ENCODE results near the gene MRPL54. TPM values are rescaled to one million over a fixed set of nuclear protein-coding genes. Genes with fewer than 3 reads are reported as not detected.

The MRPL54 gene
- total RNA-seq, 4 donors from 2014 or later = 52.4 to 76.3 (median 68.0) TPM

- DNase-seq (ENCODE audit: low spot score) (no peak), ATAC-seq (ENCODE audit: low FRiP score) (no peak)
- no peak for TF ChIP-seq CTCF (IDR thresholded peaks at IDR 0.05)
Measured at GRCh38 chr19:3722443-3723109, 39.9 kb upstream of the MRPL54 start.

GRCh38 chr19:3723110-3723488, 39.4 kb upstream of the MRPL54 start:
- no peak for ATAC-seq (ENCODE audit: low FRiP score)
- DNase-seq (ENCODE audit: low spot score) = no peak
- no peak for TF ChIP-seq CTCF (IDR thresholded peaks at IDR 0.05)

DNA sequence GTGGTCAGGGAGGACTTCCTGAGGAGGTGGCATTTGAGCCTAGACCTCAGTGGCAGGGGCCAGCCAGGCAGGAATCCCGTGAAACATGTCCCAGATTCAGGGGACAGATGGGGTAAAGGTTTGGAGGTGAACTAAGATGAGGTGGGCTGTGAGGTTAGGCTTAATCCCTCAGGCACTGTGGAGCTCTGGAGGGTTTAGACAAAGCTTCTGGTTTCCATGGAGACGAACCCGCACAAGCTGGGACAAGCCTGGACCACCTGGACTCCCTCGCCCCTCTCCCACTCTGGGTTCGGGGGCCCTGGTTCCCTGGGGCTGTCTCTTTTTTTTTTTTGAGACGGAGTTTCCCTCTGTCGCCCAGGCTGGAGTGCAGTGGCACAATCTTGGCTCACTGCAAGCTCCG, 38.6 kb upstream of the MRPL54 start:
- TF ChIP-seq CTCF (IDR thresholded peaks at IDR 0.05) = no peak
- no peak for ATAC-seq (ENCODE audit: low FRiP score)

GRCh38 chr19:3725121-3725520, 37.4 kb upstream of the MRPL54 start:
- no peak for TF ChIP-seq CTCF (IDR thresholded peaks at IDR 0.05)
- ATAC-seq (ENCODE audit: low FRiP score) (no peak), DNase-seq (ENCODE audit: low spot score) (no peak)

More for the DNA sequence above, 38.6 kb upstream of the MRPL54 start:
- no peak for DNase-seq (ENCODE audit: low spot score)

DNA sequence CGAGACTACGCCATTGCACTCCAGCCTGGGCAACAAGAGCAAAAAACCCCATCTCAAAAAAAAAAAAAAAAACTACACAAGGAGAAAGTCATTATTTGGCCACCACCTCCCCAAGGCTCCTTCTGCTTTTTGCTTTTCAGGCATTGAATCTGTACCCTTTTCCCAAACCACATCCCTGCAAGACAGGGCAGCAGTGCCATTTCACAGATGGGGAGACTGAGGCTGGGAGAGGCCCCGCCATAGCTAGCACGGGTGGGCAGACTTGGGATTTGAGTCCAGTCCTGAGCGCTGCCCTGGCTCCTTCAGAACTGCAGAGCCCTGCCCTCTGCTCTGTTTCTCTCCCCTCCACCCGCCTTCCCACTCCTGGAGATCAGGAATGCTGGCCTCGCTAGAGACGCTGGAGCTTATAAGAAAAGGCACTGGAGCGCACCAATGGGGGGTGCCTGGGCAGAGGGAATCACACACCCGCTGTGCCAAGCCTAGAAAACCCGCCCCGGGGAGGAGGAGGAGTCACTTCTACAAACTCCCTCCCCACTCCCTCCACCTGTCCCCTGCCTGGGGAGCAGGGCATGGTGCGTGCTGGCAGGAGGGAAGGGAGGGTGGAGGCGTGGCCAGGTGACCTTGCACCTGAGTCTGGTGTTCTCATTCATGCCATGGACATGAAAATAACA, 36.7 kb upstream of the MRPL54 start:
- DNase-seq (ENCODE audit: low spot score) (no peak), ATAC-seq (ENCODE audit: low FRiP score) (no peak)
- TF ChIP-seq CTCF (IDR thresholded peaks at IDR 0.05) = no peak

DNA sequence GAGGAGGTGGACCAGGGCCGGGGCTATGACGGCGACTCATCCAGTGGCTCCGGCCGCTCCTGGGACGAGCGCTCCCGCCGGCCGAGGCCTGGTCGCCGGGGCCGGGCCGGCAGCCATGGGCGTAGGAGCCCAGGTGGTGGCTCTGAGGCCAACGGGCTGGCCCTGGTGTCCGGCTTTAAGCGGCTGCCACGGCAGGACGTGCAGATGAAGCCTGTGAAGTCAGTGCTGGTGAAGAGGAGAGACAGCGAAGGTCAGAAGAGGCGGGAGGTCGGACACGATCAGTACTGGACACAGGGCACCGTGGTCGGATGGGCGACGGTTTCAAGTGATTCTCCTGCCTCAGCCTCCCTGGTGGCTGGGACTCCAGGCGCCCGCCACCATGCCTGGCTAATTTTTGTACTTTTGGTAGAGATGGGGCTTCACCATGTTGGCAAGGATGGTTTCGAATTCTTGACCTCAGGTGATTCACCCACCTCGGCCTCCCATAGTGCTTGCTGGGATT, 32.0 kb upstream of the MRPL54 start:
- no peak for TF ChIP-seq CTCF (IDR thresholded peaks at IDR 0.05)
- DNase-seq (ENCODE audit: low spot score) = no peak
- ATAC-seq (ENCODE audit: low FRiP score) = no peak

DNA sequence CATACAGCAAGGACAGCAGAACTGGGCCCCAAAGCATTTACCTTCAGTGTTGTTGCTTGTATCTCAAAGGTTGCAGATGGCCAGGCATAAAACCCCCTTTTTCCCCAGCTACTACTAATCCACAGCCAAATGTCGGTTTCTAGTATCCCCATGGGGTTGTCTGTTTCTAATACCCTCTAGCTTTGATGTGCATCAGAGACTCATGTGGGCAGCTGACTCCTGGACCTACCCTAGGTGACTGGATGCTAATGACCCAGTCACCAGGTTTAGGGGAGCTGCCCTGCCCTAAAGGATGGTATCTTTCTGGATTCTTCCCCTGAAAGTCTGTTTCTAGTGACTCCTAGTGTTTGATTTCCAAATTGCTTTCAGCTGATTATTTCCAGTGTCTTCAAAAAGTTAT, 30.4 kb upstream of the MRPL54 start:
- no peak for ATAC-seq (ENCODE audit: low FRiP score)

More for the DNA sequence above, 30.4 kb upstream of the MRPL54 start:
- no peak for TF ChIP-seq CTCF (IDR thresholded peaks at IDR 0.05)
- no peak for DNase-seq (ENCODE audit: low spot score)
